Mucosa of descending colon (tissue), 3 donors: ENCODE results near the gene HS1BP3. TPM values are rescaled to one million over a fixed set of nuclear protein-coding genes. Genes with fewer than 3 reads are reported as not detected.

ENCODE experiments used
- ATAC-seq: fragments of 200-7000 bp; cut with Tn5 transposase; one replicate; pipeline ENCODE4 v1.9.1; 2020; ENCODE audit warnings: mild to moderate bottlenecking, moderate library complexity
- DNase-seq, 3 donors: peaks; one replicate each; pipeline ENCODE4 v3.0.0-alpha.2; 2020
- H3K36me3 ChIP-seq: fragments of 200-600 bp; one replicate; pipeline ENCODE4 v1.8.0; 2021; ENCODE audit warnings: low read depth, mild to moderate bottlenecking
- H3K4me1 ChIP-seq: fragments of 200-600 bp; one replicate; pipeline ENCODE4 v1.8.0; 2021; ENCODE audit warnings: low read depth, mild to moderate bottlenecking
- H3K4me3 ChIP-seq: fragments of 200-600 bp; one replicate; pipeline ENCODE4 v1.8.0; 2021; ENCODE audit warnings: mild to moderate bottlenecking
- H3K9me3 ChIP-seq: fragments of 200-600 bp; one replicate; pipeline ENCODE4 v1.8.0; 2021; ENCODE audit warnings: mild to moderate bottlenecking
- CTCF ChIP-seq: fragments of 200-600 bp; IDR thresholded peaks from one replicate; pipeline ENCODE4 v1.8.0; 2022; ENCODE audit warnings: antibody characterized with exemption, mild to moderate bottlenecking
- intact Hi-C, 2 donors: fragments of 100-400 bp; cut with DNase I in 1 of 2; cut with micrococcal nuclease in 1 of 2; formaldehyde crosslinking; loops; one replicate each; pipeline versions ENCODE4 v1.11.0 to v1.11.1; 2022; cut with DNase I, micrococcal nuclease
- total RNA-seq, 3 donors: library from RNA; stranded (reverse); fragmentation: NEBNext Ultra II Directional in 2 of 3; extraction: Animal tissue kit (Norgen Biotek cat#: 25700) in 2 of 3; gene quantifications; one replicate each; pipeline versions ENCODE4 v1.2.1 to v1.2.4, GENCODE V29; 2021 to 2023
- donor health status: DM: no; HTN: no; CAD: no; lungs with moderate emphysema.
- donor health status: DM: no; HTN: no; CAD: no.
- donor health status: DM: no; HTN: yes; CAD: no.

HS1BP3 gene
- total RNA-seq, 3 donors from 2014 or later = 28.8 to 47.0 (median 29.7) TPM

GRCh38 chr2:20584399-20585358, 66.2 kb downstream of the HS1BP3 start:
- H3K4me1 ChIP-seq = peaks cover 3% of the 10 kb centered on the region
- ATAC-seq (peak; percentile 41), DNase-seq (peak in 1 of 3 donors; percentile 28)
- intact Hi-C loops = no loop called here
- H3K36me3 ChIP-seq = no peaks in the 10 kb centered on the region
- no peak overlapping the region for H3K4me3 ChIP-seq
- H3K9me3 ChIP-seq = peaks cover 5% of the 10 kb centered on the region
- TF ChIP-seq CTCF = no peak

- DNase-seq (no peak), ATAC-seq (no peak)
- H3K9me3 ChIP-seq = peaks cover 5% of the 10 kb centered on the region
- TF ChIP-seq CTCF = no peak
- intact Hi-C loops = no loop called here
- no peak overlapping the region for H3K4me3 ChIP-seq
- peaks cover 3% of the 10 kb centered on the region for H3K4me1 ChIP-seq
- H3K36me3 ChIP-seq = no peaks in the 10 kb centered on the region
Measured at GRCh38 chr2:20584045-20584398, 66.9 kb downstream of the HS1BP3 start.

GRCh38 chr2:20583425-20583881, 67.4 kb downstream of the HS1BP3 start:
- Histone ChIP-seq H3K9me3 (peaks cover 5% of the 10 kb centered on the region), H3K36me3 (no peaks in the 10 kb centered on the region), H3K4me3 (no peak overlapping the region), H3K4me1 (peaks cover 3% of the 10 kb centered on the region)
- no peak for TF ChIP-seq CTCF
- no peak for ATAC-seq
- intact Hi-C loops = no loop called here
- no peak for DNase-seq

GRCh38 chr2:20582600-20583221, 68.2 kb downstream of the HS1BP3 start:
- peaks cover 3% of the 10 kb centered on the region for H3K4me1 ChIP-seq
- peaks cover 5% of the 10 kb centered on the region for H3K9me3 ChIP-seq
- intact Hi-C loops = no loop called here
- DNase-seq (no peak), ATAC-seq (no peak)
- no peak for TF ChIP-seq CTCF
- H3K4me3 ChIP-seq = no peak overlapping the region
- H3K36me3 ChIP-seq = no peaks in the 10 kb centered on the region

GRCh38 chr2:20580690-20581437, 70.0 kb downstream of the HS1BP3 start:
- no peak for TF ChIP-seq CTCF
- Histone ChIP-seq H3K36me3 (no peaks in the 10 kb centered on the region), H3K4me1 (peaks cover 3% of the 10 kb centered on the region), H3K9me3 (peaks cover 5% of the 10 kb centered on the region), H3K4me3 (no peak overlapping the region)
- intact Hi-C loops = no loop called here
- no peak for DNase-seq
- no peak for ATAC-seq
